HG02981 (cell line): Measurements from ENCODE around the gene MRPL44.

Source experiments
- ATAC-seq: cut with Tn5 transposase; IDR thresholded peaks from one replicate; pipeline ENCODE4 v1.9.1; 2021; ENCODE audit warnings: mild to moderate bottlenecking, moderate library complexity; ENCODE audit not compliant: unreplicated experiment

The MRPL44 gene

DNA sequence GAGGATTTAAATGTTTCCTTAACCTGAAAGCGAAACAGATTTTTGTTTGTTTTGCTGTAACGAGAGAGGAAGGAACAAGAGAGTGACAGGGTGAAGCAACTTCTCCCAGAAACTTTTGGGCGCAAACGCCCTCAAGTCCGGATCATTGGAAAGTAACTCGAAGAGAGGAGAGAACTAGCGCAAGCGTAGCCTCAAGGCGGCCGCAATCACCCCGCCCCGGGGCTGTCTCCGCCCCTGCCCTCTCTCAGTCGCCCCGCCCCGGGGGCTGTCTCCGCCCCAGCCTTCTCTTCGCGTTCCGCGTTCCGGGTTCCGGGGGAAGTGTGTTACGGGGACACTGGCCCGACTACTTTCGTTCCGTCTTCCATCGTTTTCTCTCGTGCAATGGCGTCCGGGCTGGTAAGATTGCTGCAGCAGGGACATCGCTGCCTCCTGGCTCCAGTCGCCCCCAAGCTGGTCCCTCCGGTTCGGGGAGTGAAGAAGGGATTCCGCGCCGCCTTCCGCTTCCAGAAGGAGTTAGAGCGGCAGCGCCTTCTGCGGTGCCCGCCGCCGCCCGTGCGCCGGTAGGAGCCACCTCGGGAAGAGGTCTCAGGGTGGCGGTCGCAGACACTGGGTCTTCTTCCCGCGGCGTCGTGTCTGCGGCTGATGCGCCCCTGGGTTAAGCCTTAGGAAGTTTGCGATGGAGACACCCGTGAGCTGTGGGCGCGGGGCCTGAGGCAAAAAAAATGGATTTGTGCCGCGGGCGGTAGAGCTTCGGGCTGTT is at the start of gene MRPL44:
MRPL44 (plus strand) TSS at position 372 of the 760 bp plus-strand sequence; CDS start at position 382, 10 bp downstream.
- ATAC-seq = peak; percentile 90

GRCh38 chr2:223908304-223908998 is 48.8 kb upstream of the MRPL44 start:
- no peak for ATAC-seq

DNA sequence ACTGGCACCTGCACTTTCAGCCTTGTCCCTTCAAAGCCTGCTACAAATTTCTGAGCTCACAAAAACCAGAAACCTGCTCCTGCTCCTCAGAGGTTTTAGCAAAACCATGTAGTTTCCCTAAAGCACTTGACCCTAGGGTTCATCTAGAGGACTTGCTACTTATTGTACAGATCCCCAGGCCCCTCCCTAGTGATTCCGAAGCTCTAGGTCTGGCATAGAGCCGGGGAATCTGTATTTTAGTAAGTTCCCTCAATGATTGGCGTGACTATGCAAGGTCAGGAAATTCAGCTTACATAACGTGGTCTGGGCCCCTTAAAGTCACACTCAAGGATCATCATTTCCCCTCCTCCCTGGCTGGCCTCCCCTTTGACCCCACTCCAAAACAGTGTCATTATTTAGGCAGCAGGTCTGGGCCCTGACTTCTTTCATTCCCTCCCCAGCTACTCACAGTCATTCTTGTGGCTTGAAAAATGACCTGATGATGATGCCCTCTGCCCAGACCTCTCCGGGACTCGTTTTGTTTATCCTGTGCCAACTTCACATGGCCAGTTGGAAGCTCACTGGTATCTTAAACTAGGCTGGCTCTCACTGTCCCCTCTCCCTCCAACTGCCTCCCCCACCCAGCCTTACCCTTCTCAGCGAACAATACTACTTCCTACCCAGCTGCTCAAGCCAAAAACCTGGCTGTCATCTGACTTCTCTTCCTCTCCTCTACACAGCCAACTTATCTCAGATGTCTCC is 48.1 kb upstream of the MRPL44 start:
- ATAC-seq = no peak

GRCh38 chr2:223914324-223914723 is 42.9 kb upstream of the MRPL44 start:
- ATAC-seq = no peak

DNA sequence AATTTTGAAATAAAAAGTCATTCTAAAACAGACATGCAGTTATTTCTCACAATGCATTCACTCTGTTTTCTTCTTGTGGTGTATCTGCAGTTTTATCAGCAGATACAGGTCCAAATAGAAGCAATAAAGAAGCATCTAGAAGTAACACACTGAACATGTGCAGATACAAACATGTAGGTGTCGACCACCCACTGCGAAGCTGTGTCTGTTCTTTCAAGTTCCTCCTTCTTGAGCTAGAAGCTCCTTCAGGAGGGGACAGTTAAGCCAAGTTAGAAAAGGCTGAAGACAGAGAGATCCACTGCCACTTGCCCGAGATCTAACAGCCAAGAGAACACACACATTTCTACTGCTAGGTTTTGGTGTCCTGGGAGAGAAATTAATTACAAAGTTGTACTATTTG is 42.2 kb upstream of the MRPL44 start:
- ATAC-seq = no peak

DNA sequence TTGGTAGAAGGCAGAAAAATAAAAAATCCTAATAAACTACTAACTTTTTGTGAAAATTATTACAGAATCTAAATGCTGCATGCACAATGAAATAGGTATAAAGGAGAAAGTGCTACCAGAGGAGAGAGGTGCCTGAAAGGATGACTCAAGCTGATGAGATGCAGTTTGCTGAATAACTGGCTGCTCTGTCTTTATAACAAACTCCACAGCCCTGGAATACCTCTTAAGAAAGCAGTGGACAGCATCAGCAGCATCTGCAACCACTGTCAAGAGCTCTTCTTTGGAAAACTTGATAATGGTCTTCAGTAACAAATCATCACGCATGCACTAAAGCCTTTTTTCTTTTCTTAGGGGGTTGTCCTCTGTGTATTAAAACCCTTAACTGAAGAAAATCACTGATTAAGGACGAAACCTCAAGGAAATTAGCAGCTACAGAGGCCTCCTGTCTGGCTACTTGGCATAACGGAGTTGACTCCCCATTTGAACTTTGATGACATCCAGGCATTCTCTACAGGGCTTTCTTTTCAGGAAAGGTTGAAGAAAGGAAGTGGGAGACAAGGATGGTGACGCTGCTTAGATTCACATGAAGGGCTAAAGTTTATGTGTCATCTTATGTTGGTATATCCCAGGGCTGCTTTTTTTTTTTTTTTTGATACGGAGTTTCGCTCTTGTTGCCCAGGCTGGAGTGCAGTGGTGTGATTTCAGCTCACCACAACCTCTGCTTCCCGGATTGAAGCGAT is 40.9 kb upstream of the MRPL44 start:
- ATAC-seq = no peak

GRCh38 chr2:223918671-223919134 is 38.6 kb upstream of the MRPL44 start:
- ATAC-seq = no peak

DNA sequence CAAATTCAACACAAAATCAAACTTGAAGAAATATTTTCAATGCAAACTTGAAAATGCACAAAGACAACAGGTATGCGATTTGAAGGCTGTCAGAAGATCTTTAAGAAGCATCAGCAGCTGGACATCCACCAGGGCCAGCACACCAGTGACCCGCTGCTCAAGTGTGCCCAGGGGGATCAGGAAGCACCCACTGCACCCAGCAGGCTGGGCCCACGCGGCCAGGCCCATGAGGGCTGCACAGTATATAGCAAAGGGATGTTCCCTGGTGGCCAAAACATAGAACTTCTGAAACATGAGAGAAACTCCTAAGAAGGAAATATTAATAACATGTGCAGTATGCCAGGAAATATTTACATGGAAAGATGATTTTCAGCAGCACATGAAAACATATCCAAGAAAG is 37.2 kb upstream of the MRPL44 start:
- no peak for ATAC-seq

GRCh38 chr2:223921204-223921603 is 36.1 kb upstream of the MRPL44 start:
- no peak for ATAC-seq

GRCh38 chr2:223922308-223922707 is 35.0 kb upstream of the MRPL44 start:
- no peak for ATAC-seq

- ATAC-seq = no peak
Measured at GRCh38 chr2:223923976-223924375, 33.3 kb upstream of the MRPL44 start.

GRCh38 chr2:223925106-223925505 is 32.2 kb upstream of the MRPL44 start:
- no peak for ATAC-seq

GRCh38 chr2:223928113-223929006 is 28.9 kb upstream of the MRPL44 start:
- no peak for ATAC-seq

DNA sequence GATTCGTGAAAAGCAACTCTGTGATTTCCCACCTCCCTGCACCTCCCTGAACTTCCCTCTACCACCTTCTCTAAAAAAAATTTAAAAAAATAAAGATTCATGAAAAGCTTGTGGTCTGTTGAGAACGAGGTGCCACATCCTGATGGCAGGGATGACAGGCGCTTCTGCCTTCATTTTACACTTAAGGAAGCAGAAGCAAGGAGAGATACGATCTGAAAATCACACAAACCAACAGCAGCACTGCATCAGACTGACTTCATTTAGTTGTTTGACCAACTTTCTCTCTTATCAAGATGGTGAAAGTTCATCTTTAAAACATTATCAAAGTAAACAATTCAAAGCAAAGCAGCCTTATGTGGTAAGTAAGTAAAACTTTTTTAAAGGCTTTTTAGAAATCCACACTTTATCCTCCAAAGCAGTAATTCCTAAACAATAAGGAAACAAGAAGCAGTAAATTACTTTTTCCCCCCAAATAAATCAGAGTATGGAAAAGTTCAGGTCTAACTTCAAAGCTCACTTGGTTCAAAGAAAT is 27.6 kb upstream of the MRPL44 start:
- no peak for ATAC-seq

- no peak for ATAC-seq
Measured at GRCh38 chr2:223930103-223930976, 26.9 kb upstream of the MRPL44 start.

GRCh38 chr2:223932816-223933800 is 24.2 kb upstream of the MRPL44 start:
- ATAC-seq = no peak

DNA sequence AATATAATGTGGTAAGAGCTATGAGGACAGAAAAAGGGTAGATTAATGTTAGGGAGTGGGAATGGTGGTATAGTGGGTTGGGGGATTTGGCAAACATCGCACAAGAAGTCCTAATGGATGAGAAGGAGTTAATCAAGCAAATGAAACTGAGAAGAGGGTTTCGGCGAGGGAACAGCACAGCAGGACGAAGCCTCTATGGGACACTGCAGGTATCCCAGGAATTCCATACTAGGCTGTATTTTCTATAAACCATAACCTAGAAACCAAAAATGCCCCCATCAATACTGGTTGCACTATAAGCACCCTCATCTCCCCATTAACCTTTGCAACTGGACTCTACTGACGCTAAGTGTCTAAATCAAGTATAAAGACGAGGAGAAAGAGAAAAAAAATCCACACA is 22.4 kb upstream of the MRPL44 start:
- ATAC-seq = no peak
